ENCODE results near the gene MRPS12. TPM values are rescaled to one million over a fixed set of nuclear protein-coding genes. Genes with fewer than 3 reads are reported as not detected.

Gene MRPS12
- total RNA-seq, 1 experiment from 2014 or later: 82.5 TPM

- Mint-ChIP-seq H3K4me3 (ENCODE audit: unreplicated experiment) (no peak overlapping the region), H3K9me3 (ENCODE audit: unreplicated experiment) (no peaks in the 10 kb centered on the region), H3K27me3 (ENCODE audit: insufficient read depth, unreplicated experiment) (no peaks in the 10 kb centered on the region), H3K27ac (ENCODE audit: unreplicated experiment) (no peak overlapping the region), H3K4me1 (ENCODE audit: low read depth, unreplicated experiment) (no peaks in the 10 kb centered on the region), H3K36me3 (ENCODE audit: insufficient read depth, unreplicated experiment) (peaks cover 5% of the 10 kb centered on the region)
- H3K36me3 ChIP-seq (ENCODE audit: control insufficient read depth, insufficient read depth, low read length): peaks cover 2% of the 10 kb centered on the region
- H3K4me3 ChIP-seq (ENCODE audit: low read depth, low read length): no peak overlapping the region
- H3K27me3 ChIP-seq (replicated peaks; ENCODE audit: control insufficient read depth, insufficient read depth, low read length): no peaks in the 10 kb centered on the region
- intact Hi-C loops (cut with micrococcal nuclease; ENCODE audit: unreplicated experiment): no loop called here
- no TSS peak for BruUV-seq (replicated peaks)
- CTCF ChIA-PET: no interaction called here
- POLR2A ChIA-PET: no interaction called here
- no peak for DNase-seq
- H3K4me1 ChIP-seq: peaks cover 6% of the 10 kb centered on the region; the same call in 1 of the 2 replicates
- H3K9me3 ChIP-seq: no peaks in the 10 kb centered on the region
- TF ChIP-seq CTCF (IDR thresholded peaks at IDR 0.05; ENCODE audit: insufficient read depth in 1 of 2, low read depth in 1 of 2, low read length in 1 of 2, severe bottlenecking in 1 of 2, unreplicated experiment in 1 of 2): no peak
Measured at GRCh38 chr19:38891771-38892170, 39.0 kb upstream of the MRPS12 start.

GRCh38 chr19:38892841-38893240 is 37.9 kb upstream of the MRPS12 start:
- no peak for TF ChIP-seq CTCF (IDR thresholded peaks at IDR 0.05; ENCODE audit: insufficient read depth in 1 of 2, low read depth in 1 of 2, low read length in 1 of 2, severe bottlenecking in 1 of 2, unreplicated experiment in 1 of 2)
- no TSS peak for BruUV-seq (replicated peaks)
- Mint-ChIP-seq H3K27me3 (ENCODE audit: insufficient read depth, unreplicated experiment) (no peaks in the 10 kb centered on the region), H3K27ac (ENCODE audit: unreplicated experiment) (no peak overlapping the region), H3K4me3 (ENCODE audit: unreplicated experiment) (no peak overlapping the region), H3K4me1 (ENCODE audit: low read depth, unreplicated experiment) (no peaks in the 10 kb centered on the region), H3K36me3 (ENCODE audit: insufficient read depth, unreplicated experiment) (peaks cover 11% of the 10 kb centered on the region), H3K9me3 (ENCODE audit: unreplicated experiment) (no peaks in the 10 kb centered on the region)
- ChIA-PET CTCF (interaction anchor here (0.7 kb wide), 1 partner anchor 38 kb away, joined by 3 read pairs; the partner anchor contains the start of genes MRPS12 and SARS2), POLR2A (no interaction called here)
- Histone ChIP-seq H3K27me3 (replicated peaks; ENCODE audit: control insufficient read depth, insufficient read depth, low read length) (no peaks in the 10 kb centered on the region), H3K4me1 (no peaks in the 10 kb centered on the region), H3K36me3 (ENCODE audit: control insufficient read depth, insufficient read depth, low read length) (peaks cover 2% of the 10 kb centered on the region), H3K4me3 (ENCODE audit: low read depth, low read length) (no peak overlapping the region), H3K9me3 (no peaks in the 10 kb centered on the region)
- no peak for DNase-seq
- intact Hi-C loops (cut with micrococcal nuclease; ENCODE audit: unreplicated experiment): no loop called here

GRCh38 chr19:38893341-38893771 is 37.4 kb upstream of the MRPS12 start:
- CTCF ChIA-PET: interaction anchor here (0.7 kb wide), 1 partner anchor 37 kb away, joined by 3 read pairs; the partner anchor contains the start of genes MRPS12 and SARS2
- Mint-ChIP-seq H3K27ac (ENCODE audit: unreplicated experiment) (no peak overlapping the region), H3K4me1 (ENCODE audit: low read depth, unreplicated experiment) (peaks cover 3% of the 10 kb centered on the region), H3K36me3 (ENCODE audit: insufficient read depth, unreplicated experiment) (peaks cover 11% of the 10 kb centered on the region), H3K9me3 (ENCODE audit: unreplicated experiment) (no peaks in the 10 kb centered on the region), H3K4me3 (ENCODE audit: unreplicated experiment) (no peak overlapping the region), H3K27me3 (ENCODE audit: insufficient read depth, unreplicated experiment) (no peaks in the 10 kb centered on the region)
- TF ChIP-seq CTCF (IDR thresholded peaks at IDR 0.05; ENCODE audit: insufficient read depth in 1 of 2, low read depth in 1 of 2, low read length in 1 of 2, severe bottlenecking in 1 of 2, unreplicated experiment in 1 of 2): no peak
- H3K9me3 ChIP-seq: no peaks in the 10 kb centered on the region
- no peaks in the 10 kb centered on the region for H3K27me3 ChIP-seq (replicated peaks; ENCODE audit: control insufficient read depth, insufficient read depth, low read length)
- H3K36me3 ChIP-seq (ENCODE audit: control insufficient read depth, insufficient read depth, low read length): peaks cover 2% of the 10 kb centered on the region
- 0 out of 2 replicates have a peak, but pooled peaks cover 2% of the 10 kb centered on the region for H3K4me1 ChIP-seq
- no TSS peak for BruUV-seq (replicated peaks)
- H3K4me3 ChIP-seq (ENCODE audit: low read depth, low read length): no peak overlapping the region
- POLR2A ChIA-PET: no interaction called here
- DNase-seq: no peak
- intact Hi-C loops (cut with micrococcal nuclease; ENCODE audit: unreplicated experiment): no loop called here

Data from Caco-2 (cell line).